Parathyroid adenoma (tissue), 2 donors: ENCODE data around the gene PPIB.
A peak's percentile ranks its signal among the peaks of the same experiment; 100 is the strongest.

Experiments used
- H2AFZ ChIP-seq: fragments of 300-600 bp; sonication (generic); one replicate; pipeline ENCODE4 v1.7.0; 2017; ENCODE audit warnings: antibody characterized with exemption, mild to moderate bottlenecking
- H3K27ac ChIP-seq: fragments of 300-600 bp; sonication (generic); one replicate; pipeline ENCODE4 v1.7.0; 2017
- H3K27me3 ChIP-seq: fragments of 300-600 bp; sonication (generic); one replicate; pipeline ENCODE4 v1.7.0; 2017; ENCODE audit warnings: low read length; ENCODE audit not compliant: control insufficient read depth, insufficient read depth
- H3K36me3 ChIP-seq: fragments of 300-600 bp; sonication (generic); one replicate; pipeline ENCODE4 v1.7.0; 2017; ENCODE audit warnings: low read length; ENCODE audit not compliant: control insufficient read depth, insufficient read depth
- H3K4me1 ChIP-seq: fragments of 300-600 bp; sonication (generic); one replicate; pipeline ENCODE4 v1.7.0; 2017; ENCODE audit warnings: control low read depth
- H3K4me2 ChIP-seq: fragments of 300-600 bp; sonication (generic); one replicate; pipeline ENCODE4 v1.7.0; 2017; ENCODE audit warnings: low read length
- H3K4me3 ChIP-seq: fragments of 300-600 bp; sonication (generic); one replicate; pipeline ENCODE4 v1.7.0; 2017; ENCODE audit warnings: low read depth, low read length
- H3K79me2 ChIP-seq: fragments of 300-600 bp; sonication (generic); one replicate; pipeline ENCODE4 v1.7.0; 2017; ENCODE audit warnings: control low read depth
- H3K9ac ChIP-seq: fragments of 300-600 bp; sonication (generic); one replicate; pipeline ENCODE4 v1.7.0; 2017; ENCODE audit warnings: mild to moderate bottlenecking
- H3K9me3 ChIP-seq: fragments of 300-600 bp; sonication (generic); one replicate; pipeline ENCODE4 v1.7.0; 2017; ENCODE audit warnings: low read length; ENCODE audit not compliant: control insufficient read depth
- CTCF ChIP-seq: fragments of 300-600 bp; sonication (generic); IDR thresholded peaks from one replicate; pipeline ENCODE4 v1.7.0; 2017; ENCODE audit warnings: antibody characterized with exemption, mild to moderate bottlenecking
- donor health status: primary hyperparathyroidism.

The PPIB gene

GRCh38 chr15:64155802-64156651, 6.8 kb downstream of the PPIB start:
- no peak overlapping the region for H3K4me2 ChIP-seq
- H3K4me1 ChIP-seq: no peaks in the 10 kb centered on the region
- H3K27me3 ChIP-seq: peaks cover 3% of the 10 kb centered on the region
- TF ChIP-seq CTCF: no peak
- H3K36me3 ChIP-seq: no peaks in the 10 kb centered on the region
- no peaks in the 10 kb centered on the region for H3K9me3 ChIP-seq
- H3K9ac ChIP-seq: no peak overlapping the region
- no peaks in the 10 kb centered on the region for H3K79me2 ChIP-seq
- no peak overlapping the region for H2AFZ ChIP-seq
- H3K4me3 ChIP-seq: no peak overlapping the region
- H3K27ac ChIP-seq: no peak overlapping the region

- Histone ChIP-seq H3K9me3 (no peaks in the 10 kb centered on the region), H3K4me3 (no peak overlapping the region), H3K36me3 (no peaks in the 10 kb centered on the region), H3K27me3 (peaks cover 3% of the 10 kb centered on the region), H3K4me1 (no peaks in the 10 kb centered on the region), H3K79me2 (no peaks in the 10 kb centered on the region), H3K4me2 (no peak overlapping the region), H2AFZ (no peak overlapping the region), H3K27ac (no peak overlapping the region), H3K9ac (no peak overlapping the region)
- TF ChIP-seq CTCF: peak; percentile 86
Observed at GRCh38 chr15:64153480-64154367, 9.1 kb downstream of the PPIB start.

- peaks cover 3% of the 10 kb centered on the region for H3K27me3 ChIP-seq
- no peak overlapping the region for H3K4me3 ChIP-seq
- no peaks in the 10 kb centered on the region for H3K79me2 ChIP-seq
- peak overlapping the region; percentile 38 for H2AFZ ChIP-seq
- no peak overlapping the region for H3K9ac ChIP-seq
- no peaks in the 10 kb centered on the region for H3K36me3 ChIP-seq
- H3K4me1 ChIP-seq: no peaks in the 10 kb centered on the region
- TF ChIP-seq CTCF: no peak
- no peak overlapping the region for H3K4me2 ChIP-seq
- H3K27ac ChIP-seq: no peak overlapping the region
- H3K9me3 ChIP-seq: no peaks in the 10 kb centered on the region
Observed at GRCh38 chr15:64152507-64153387, 10.1 kb downstream of the PPIB start.

- H3K27me3 ChIP-seq: peaks cover 3% of the 10 kb centered on the region
- peak within 1 kb of the TSS; percentile 2 for H3K4me3 ChIP-seq
- no peaks in the 10 kb centered on the region for H3K4me1 ChIP-seq
- no peaks in the 10 kb centered on the region for H3K79me2 ChIP-seq
- H3K27ac ChIP-seq: no peak within 1 kb of the TSS
- peak within 1 kb of the TSS; percentile 38 for H2AFZ ChIP-seq
- no peaks in the 10 kb centered on the region for H3K36me3 ChIP-seq
- H3K9me3 ChIP-seq: no peaks in the 10 kb centered on the region
- TF ChIP-seq CTCF: no peak
- no peak within 1 kb of the TSS for H3K9ac ChIP-seq
- H3K4me2 ChIP-seq: peak within 1 kb of the TSS; percentile 51
Observed at GRCh38 chr15:64151727-64152506, 10.9 kb downstream of the PPIB start, which contains the start of gene SNX22. Gene SNX22, plus strand, starts transcription at chr15:64151731. Its CDS starts 45 bp downstream, at chr15:64151776.
